G401 (cell line): Measurements from ENCODE around the gene PEX11G. TPM values are rescaled to one million over a fixed set of nuclear protein-coding genes. Genes with fewer than 3 reads are reported as not detected.
"Not testable (repeated sequence)": the region's sequence is repeated elsewhere in the genome, so short reads cannot be mapped to it uniquely, and the experiment has no call there.

Experiments used
- DNase-seq: peaks from one replicate; pipeline ENCODE4 v3.0.0-alpha.2; 2015; ENCODE audit warnings: low spot score
- in situ Hi-C: cut with HindIII; loops from 2 replicates; pipeline ENCODE4 v1.10.0; 2016; ENCODE audit warnings: low sequenced_read_pairs, mixed read lengths
- total RNA-seq: library from RNA; depleted of rRNA; stranded (reverse); fragments of >200 nt; shearing (Covaris generic); gene quantifications from 2 replicates; pipeline ENCODE4 v1.2.3, GENCODE V29; 2014; rRNA removed

The PEX11G gene
- total RNA-seq, 1 experiment from 2014 or later: 6.6 TPM

- in situ Hi-C loops: no loop called here
- no peak for DNase-seq
Measured at GRCh38 chr19:7447648-7448047, 41.2 kb downstream of the PEX11G start.

- no peak for DNase-seq
- in situ Hi-C loops: no loop called here
Measured at GRCh38 chr19:7445104-7445503, 43.7 kb downstream of the PEX11G start.

GRCh38 chr19:7444042-7444441 lies 44.8 kb downstream of the PEX11G start:
- in situ Hi-C loops: no loop called here
- DNase-seq: no peak

- DNase-seq: peak; percentile 10
- in situ Hi-C loops: no loop called here
Measured at GRCh38 chr19:7442423-7442822, 46.4 kb downstream of the PEX11G start.

- DNase-seq: no peak
- in situ Hi-C loops: no loop called here
Measured at GRCh38 chr19:7441468-7442146, 47.2 kb downstream of the PEX11G start.

- DNase-seq: no peak
- in situ Hi-C loops: no loop called here
Measured at GRCh38 chr19:7440188-7440975, 48.5 kb downstream of the PEX11G start.

GRCh38 chr19:7435586-7435985 lies 53.2 kb downstream of the PEX11G start:
- DNase-seq: no peak

GRCh38 chr19:7434391-7434790 lies 54.4 kb downstream of the PEX11G start:
- in situ Hi-C loops: no loop called here
- no peak for DNase-seq

More at GRCh38 chr19:7435586-7435985, 53.2 kb downstream of the PEX11G start:
- in situ Hi-C loops: no loop called here

- in situ Hi-C loops, DNase-seq: not testable (repeated sequence)
Measured at GRCh38 chr19:7433456-7433855, 55.4 kb downstream of the PEX11G start.

- in situ Hi-C loops: no loop called here
- no peak for DNase-seq
Measured at GRCh38 chr19:7429638-7430282, 59.1 kb downstream of the PEX11G start.

- DNase-seq: no peak
- in situ Hi-C loops: no loop called here
Measured at GRCh38 chr19:7428651-7429113, 60.2 kb downstream of the PEX11G start.

GRCh38 chr19:7427944-7428343 lies 60.9 kb downstream of the PEX11G start:
- in situ Hi-C loops: no loop called here
- no peak for DNase-seq

GRCh38 chr19:7426986-7427385 lies 61.8 kb downstream of the PEX11G start:
- DNase-seq: no peak
- in situ Hi-C loops: no loop called here

Other genes with a start within 250 kb of the PEX11G start
- 10.2 and 10.7 TPM in 2 replicates for gene INSR, start 194.6 kb downstream of the PEX11G start, total RNA-seq
- 33.0 and 33.2 TPM in 2 replicates for gene ARHGEF18, start 140.1 kb downstream of the PEX11G start, total RNA-seq
- gene ZNF358, start 27.1 kb upstream of the PEX11G start, total RNA-seq: 25.3 and 40.1 TPM in 2 replicates
- 6.2 and 16.9 TPM in 2 replicates for gene MCOLN1, start 33.6 kb upstream of the PEX11G start, total RNA-seq
- 74.6 and 97.9 TPM in 2 replicates for gene PNPLA6, start 46.7 kb upstream of the PEX11G start, total RNA-seq
- gene CAMSAP3, start 106.8 kb upstream of the PEX11G start, total RNA-seq: 3.3 and 4.8 TPM in 2 replicates
- gene XAB2, start 140.5 kb upstream of the PEX11G start, total RNA-seq: 68.4 and 87.3 TPM in 2 replicates
- 31.2 and 80.2 TPM in 2 replicates for gene PET100, start 140.8 kb upstream of the PEX11G start, total RNA-seq
- not detected in 2 replicates for gene PCP2, start 144.7 kb upstream of the PEX11G start, total RNA-seq
- gene STXBP2, start 148.1 kb upstream of the PEX11G start, total RNA-seq: 0.20 TPM in 1 of 2 replicates, not detected in the other
- not detected in 2 replicates for gene RETN, start 180.0 kb upstream of the PEX11G start, total RNA-seq
- gene MCEMP1, start 188.1 kb upstream of the PEX11G start, total RNA-seq: not detected in 2 replicates
- 131 and 153 TPM in 2 replicates for gene TRAPPC5, start 191.8 kb upstream of the PEX11G start, total RNA-seq
- gene FCER2, start 213.1 kb upstream of the PEX11G start, total RNA-seq: not detected in 2 replicates
- gene CLEC4G, start 243.1 kb upstream of the PEX11G start, total RNA-seq: not detected in 2 replicates